Activated naive CD4-positive, alpha-beta T cell treated with anti-CD3 and anti-CD28 coated beads, Interleukin-2, amount 10 ng/mL, durations not matched to agents 7 days and 5 days (primary cell): ENCODE data around the gene RLBP1.
A peak's percentile ranks its signal among the peaks of the same experiment; 100 is the strongest.

Source experiments
- CTCF ChIA-PET: fragments of 350-600 bp; sonication (Branson Sonifier 250); formaldehyde crosslinking; loops from one replicate; lab custom pipeline; 2021; ENCODE audit warnings: antibody characterized with exemption; lab: Charles Lee
- DNase-seq: peaks from one replicate; pipeline ENCODE4 v3.0.0-alpha.2; 2020
- H3K27ac Mint-ChIP-seq: one replicate; pipeline ENCODE4 v1.8.0; 2021; ENCODE audit warnings: mild to moderate bottlenecking, moderate library complexity, mixed read lengths
- H3K27me3 Mint-ChIP-seq: one replicate; pipeline ENCODE4 v1.8.0; 2021; ENCODE audit warnings: mild to moderate bottlenecking, mixed read lengths
- H3K36me3 Mint-ChIP-seq: one replicate; pipeline ENCODE4 v1.8.0; 2021; ENCODE audit warnings: mixed read lengths
- H3K4me1 Mint-ChIP-seq: one replicate; pipeline ENCODE4 v1.8.0; 2021; ENCODE audit warnings: mixed read lengths
- H3K4me3 Mint-ChIP-seq: one replicate; pipeline ENCODE4 v1.8.0; 2021; ENCODE audit warnings: mild to moderate bottlenecking, moderate library complexity, mixed read lengths
- H3K9me3 Mint-ChIP-seq: one replicate; pipeline ENCODE4 v1.8.0; 2021; ENCODE audit warnings: mixed read lengths

RLBP1 gene

DNA sequence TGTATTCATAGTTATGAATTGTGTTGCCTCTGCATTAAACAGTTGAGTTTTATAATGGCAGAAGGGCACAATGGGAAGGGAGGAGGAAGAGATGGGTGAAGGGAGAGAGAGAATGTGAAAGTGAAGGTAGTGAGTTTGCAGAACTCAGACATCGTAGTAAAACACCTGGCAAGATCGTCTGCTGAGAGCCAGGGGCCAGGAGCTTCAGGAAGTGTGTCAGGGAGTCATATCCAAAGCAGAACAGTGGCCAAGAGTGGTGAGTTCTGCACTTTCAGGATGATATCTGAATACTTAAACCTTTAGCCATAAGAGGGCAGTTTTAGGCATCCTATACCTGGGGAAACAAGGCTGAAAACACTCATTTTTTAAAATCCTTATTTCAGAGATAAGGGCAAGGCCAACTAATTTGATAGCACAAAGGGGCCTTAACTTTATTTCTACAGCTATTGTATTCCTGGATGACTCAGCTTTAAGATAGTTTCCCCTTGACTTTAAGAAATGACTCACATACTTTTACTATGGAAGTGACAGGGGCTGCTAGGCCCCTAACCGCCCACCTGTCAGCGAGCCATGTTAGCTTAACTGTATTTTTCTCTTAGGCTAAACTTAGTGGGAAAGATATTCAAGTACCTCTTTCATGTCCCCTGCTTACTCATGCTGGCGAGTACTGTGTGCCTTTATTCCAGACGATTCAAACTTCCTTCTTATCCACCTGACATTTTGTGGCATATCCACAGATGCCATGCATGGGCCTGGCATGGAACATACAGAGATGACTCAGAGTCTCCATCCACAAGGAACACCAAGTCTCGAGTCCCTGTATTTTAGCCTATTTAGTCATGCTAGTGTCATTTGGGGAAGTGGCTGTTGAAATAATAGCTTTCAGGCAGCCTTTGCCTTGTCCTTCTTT is 53.9 kb downstream of the RLBP1 start:
- no peak for DNase-seq
- H3K4me1 Mint-ChIP-seq = peaks cover 11% of the 10 kb centered on the region
- H3K27ac Mint-ChIP-seq = peak overlapping the region; percentile 20
- CTCF ChIA-PET = interaction anchor here (0.8 to 2.9 kb wide), 12 partner anchors 11 to 272 kb away, joined by 3 to 25 read pairs (median 4); partner anchors contain the start of gene HAPLN3
- H3K36me3 Mint-ChIP-seq = peaks cover 2% of the 10 kb centered on the region
- no peaks in the 10 kb centered on the region for H3K27me3 Mint-ChIP-seq
- no peak overlapping the region for H3K4me3 Mint-ChIP-seq
- no peaks in the 10 kb centered on the region for H3K9me3 Mint-ChIP-seq

DNA sequence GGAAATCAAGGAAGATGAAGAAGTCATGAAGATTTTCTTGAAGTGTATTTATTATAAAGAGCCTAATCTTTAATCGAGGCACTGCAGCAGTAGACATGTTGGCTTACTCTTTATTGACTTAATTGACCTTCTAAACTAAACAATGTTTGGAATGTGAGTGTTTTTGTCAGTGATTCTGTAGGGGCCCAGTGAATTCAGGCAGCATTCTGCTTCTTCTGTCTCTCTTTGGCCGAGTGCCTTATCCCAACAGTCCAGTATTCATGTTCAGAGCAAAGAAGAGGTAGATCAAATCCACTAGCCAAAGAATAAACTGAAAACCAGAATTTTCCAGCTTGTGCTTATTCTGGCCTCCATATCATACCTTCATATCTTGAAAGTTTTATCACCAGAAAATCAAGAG is 55.7 kb downstream of the RLBP1 start:
- H3K4me1 Mint-ChIP-seq = peaks cover 11% of the 10 kb centered on the region
- H3K27me3 Mint-ChIP-seq = no peaks in the 10 kb centered on the region
- DNase-seq = no peak
- no peaks in the 10 kb centered on the region for H3K9me3 Mint-ChIP-seq
- CTCF ChIA-PET = no interaction called here
- H3K36me3 Mint-ChIP-seq = peaks cover 7% of the 10 kb centered on the region
- H3K4me3 Mint-ChIP-seq = no peak overlapping the region
- no peak overlapping the region for H3K27ac Mint-ChIP-seq

DNA sequence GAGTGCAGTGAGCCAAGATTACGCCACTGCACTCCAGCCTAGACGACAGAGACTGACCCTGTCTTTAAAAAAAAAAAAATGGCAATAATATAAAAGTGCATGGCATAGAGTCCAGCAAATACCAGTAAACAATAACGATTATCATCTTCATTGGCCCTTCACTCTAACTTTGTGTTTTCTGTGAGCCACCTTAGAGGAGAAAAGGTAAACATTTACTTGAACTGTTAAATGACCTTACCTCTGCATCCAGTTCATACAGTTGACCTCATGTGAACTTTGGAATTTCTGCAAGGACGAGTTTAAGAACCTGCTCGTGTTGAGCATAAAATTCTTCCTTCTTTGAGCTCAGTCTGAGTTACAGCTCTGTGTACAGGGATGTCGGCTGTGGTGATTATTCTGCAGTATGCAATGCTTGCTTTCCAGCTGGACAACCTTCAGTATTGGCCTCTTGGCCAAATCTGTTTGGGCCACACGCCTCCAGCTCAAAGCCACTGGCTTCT is 56.6 kb downstream of the RLBP1 start:
- Mint-ChIP-seq H3K36me3 (peaks cover 6% of the 10 kb centered on the region), H3K4me1 (peaks cover 11% of the 10 kb centered on the region), H3K4me3 (no peak overlapping the region), H3K9me3 (no peaks in the 10 kb centered on the region), H3K27ac (no peak overlapping the region), H3K27me3 (no peaks in the 10 kb centered on the region)
- DNase-seq = no peak
- CTCF ChIA-PET = interaction anchor here (0.6 kb wide), 2 partner anchors 8 to 109 kb away, joined by 3 read pairs; no protein-coding TSS in a partner anchor

DNA sequence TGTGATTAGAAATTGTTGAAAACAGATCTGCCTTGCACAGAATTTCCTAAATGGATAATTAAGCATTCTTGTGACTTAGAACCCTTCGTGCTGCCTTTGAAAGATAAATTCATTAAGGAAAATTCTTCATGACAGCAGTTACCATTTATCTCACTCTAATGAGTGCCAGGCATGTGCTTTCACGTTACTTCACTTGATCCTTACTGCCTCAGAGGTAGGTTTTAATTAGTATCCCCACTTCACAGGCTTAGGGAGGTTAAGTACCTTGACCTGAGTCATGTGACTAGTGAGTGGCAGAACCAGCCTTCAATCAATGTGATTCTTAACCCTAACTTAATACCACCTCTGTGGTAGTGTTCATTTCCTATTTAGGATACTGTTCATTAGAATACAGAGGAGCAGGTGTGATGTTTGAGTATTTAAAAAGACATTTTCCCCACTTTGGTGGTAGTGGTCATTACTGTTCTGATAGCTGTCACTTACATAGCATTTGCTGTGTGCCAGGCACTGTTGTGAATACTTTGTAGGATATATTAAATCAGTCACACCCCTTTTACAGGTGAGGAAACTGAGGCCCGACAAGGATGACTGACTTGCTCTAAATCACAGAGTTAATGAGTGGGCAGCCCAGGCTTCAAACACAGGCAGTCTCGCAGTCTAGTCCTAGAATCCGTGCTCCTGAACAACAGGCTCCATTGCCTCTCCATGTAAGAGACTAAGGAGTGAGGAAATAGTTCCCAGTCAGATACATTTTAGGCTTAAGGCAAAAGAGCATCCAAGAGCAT is 57.9 kb downstream of the RLBP1 start:
- CTCF ChIA-PET = no interaction called here
- Mint-ChIP-seq H3K36me3 (peaks cover 5% of the 10 kb centered on the region), H3K27ac (no peak overlapping the region), H3K4me1 (peaks cover 11% of the 10 kb centered on the region), H3K9me3 (no peaks in the 10 kb centered on the region), H3K4me3 (no peak overlapping the region), H3K27me3 (no peaks in the 10 kb centered on the region)
- no peak for DNase-seq

DNA sequence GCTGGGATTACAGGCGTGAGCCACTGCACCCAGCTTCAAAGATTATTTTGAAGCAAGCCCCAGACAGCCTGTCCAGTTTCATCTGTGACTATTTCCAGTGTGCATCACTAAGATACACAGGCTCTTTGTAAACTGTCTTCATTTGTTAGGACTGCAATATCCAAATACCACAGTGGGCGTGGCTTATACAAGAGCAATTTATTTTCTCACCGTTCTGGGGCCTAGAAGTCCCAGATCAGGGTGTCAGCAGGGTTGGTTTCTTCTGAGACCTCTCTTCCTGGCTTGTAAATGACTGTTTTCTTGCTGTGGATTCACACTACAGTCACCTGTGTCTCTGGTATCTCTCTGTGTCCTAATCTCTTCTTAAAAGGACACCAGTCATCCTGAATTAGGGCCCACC is 59.7 kb downstream of the RLBP1 start:
- no peak overlapping the region for H3K4me3 Mint-ChIP-seq
- peaks cover 16% of the 10 kb centered on the region for H3K36me3 Mint-ChIP-seq
- H3K27ac Mint-ChIP-seq = no peak overlapping the region
- H3K9me3 Mint-ChIP-seq = no peaks in the 10 kb centered on the region
- no peaks in the 10 kb centered on the region for H3K4me1 Mint-ChIP-seq
- CTCF ChIA-PET = interaction anchor here (2.2 kb wide), 1 partner anchor 10 kb away, joined by 11 read pairs; no protein-coding TSS in a partner anchor
- no peak for DNase-seq
- no peaks in the 10 kb centered on the region for H3K27me3 Mint-ChIP-seq
